Endodermal cell (in vitro differentiated cells): ENCODE measurements around the gene SLC5A4. TPM values are rescaled to one million over a fixed set of nuclear protein-coding genes. Genes with fewer than 3 reads are reported as not detected.

Source experiments
- DNase-seq: peaks from one replicate; pipeline ENCODE4 v3.0.0-alpha.2; 2017
- H3K27ac ChIP-seq: 2 replicates; pipeline ENCODE4 v1.5.1; 2013; ENCODE audit warnings: mild to moderate bottlenecking, low read depth, low read length, moderate library complexity
- H3K27me3 ChIP-seq: 2 replicates; pipeline ENCODE4 v1.6.1; 2013; ENCODE audit warnings: mild to moderate bottlenecking, low read length, moderate library complexity; ENCODE audit not compliant: insufficient read depth, control insufficient read depth, poor library complexity, severe bottlenecking
- H3K36me3 ChIP-seq: 2 replicates; pipeline ENCODE4 v1.7.0; 2013; ENCODE audit warnings: mild to moderate bottlenecking, low read length, moderate library complexity; ENCODE audit not compliant: control insufficient read depth, insufficient read depth
- H3K4me1 ChIP-seq: one replicate; pipeline ENCODE4 v1.7.0; 2013; ENCODE audit warnings: low read length; ENCODE audit not compliant: control insufficient read depth, insufficient read depth
- H3K4me3 ChIP-seq: 2 replicates; pipeline ENCODE4 v1.5.1; 2013; ENCODE audit warnings: mild to moderate bottlenecking, low read length, moderate library complexity
- H3K9ac ChIP-seq: 2 replicates; pipeline ENCODE4 v1.6.1; 2013; ENCODE audit warnings: mild to moderate bottlenecking, low read length, moderate library complexity; ENCODE audit not compliant: poor library complexity, severe bottlenecking; ENCODE audit errors: extremely low read depth
- H3K9me3 ChIP-seq: 2 replicates; pipeline ENCODE4 v1.6.1; 2013; ENCODE audit warnings: mild to moderate bottlenecking, low read length, moderate library complexity; ENCODE audit not compliant: control insufficient read depth
- H3K27ac Mint-ChIP-seq: 2 replicates; pipeline ENCODE4 v1.8.0; 2020; ENCODE audit warnings: mixed read lengths
- H3K27me3 Mint-ChIP-seq: 2 replicates; pipeline ENCODE4 v1.8.0; 2021; ENCODE audit warnings: mild to moderate bottlenecking, mixed read lengths; ENCODE audit not compliant: insufficient read depth
- H3K36me3 Mint-ChIP-seq: 2 replicates; pipeline ENCODE4 v1.8.0; 2020; ENCODE audit warnings: low read depth, mixed read lengths
- H3K4me1 Mint-ChIP-seq: 2 replicates; pipeline ENCODE4 v1.8.0; 2020; ENCODE audit warnings: mixed read lengths
- H3K4me3 Mint-ChIP-seq: 2 replicates; pipeline ENCODE4 v1.8.0; 2020; ENCODE audit warnings: mild to moderate bottlenecking, moderate library complexity, mixed read lengths
- H3K9me3 Mint-ChIP-seq: 2 replicates; pipeline ENCODE4 v1.8.0; 2020; ENCODE audit warnings: mild to moderate bottlenecking, mixed read lengths
- CTCF ChIP-seq: fragments of 200-600 bp; sonication (generic); conservative IDR thresholded peaks from 2 replicates; pipeline ENCODE4 v1.5.0; 2021; ENCODE audit warnings: antibody characterized with exemption, mild to moderate bottlenecking
- WGBS, 2 experiments: methylation state at CpG; one replicate each; pipeline versions ENCODE4 v1.1.5 to v1.1.7; 2013; ENCODE audit warnings: missing lambda C conversion rate in 2 of 2, mixed read lengths in 1 of 2; ENCODE audit not compliant: insufficient coverage in 1 of 2, insufficient read length in 1 of 2; 5-methylcytosine and 5-hydroxymethylcytosine counted together
- total RNA-seq, 2 donors: library from RNA; stranded (reverse); fragmentation: NEBNext Ultra II Directional in 1 of 2; extraction: Animal tissue kit (Norgen Biotek cat#: 25700) in 1 of 2; gene quantifications; 2 replicates in 1 of 2; 3 replicates in 1 of 2; pipeline ENCODE4 v1.2.1, GENCODE V29; 2021

SLC5A4 gene
- total RNA-seq, 2 donors from 2014 or later = not detected

- H3K27ac ChIP-seq = no peak overlapping the region
- no peak for TF ChIP-seq CTCF
- peaks cover 15% of the 10 kb centered on the region for H3K4me1 Mint-ChIP-seq
- H3K27me3 Mint-ChIP-seq = no peaks in the 10 kb centered on the region
- peaks cover 14% of the 10 kb centered on the region for H3K36me3 Mint-ChIP-seq
- no peaks in the 10 kb centered on the region for H3K36me3 ChIP-seq
- H3K9ac ChIP-seq = no peak overlapping the region
- no peaks in the 10 kb centered on the region for H3K9me3 ChIP-seq
- WGBS, 2 experiments = 100% methylated on average over 1 of the region's 1 CpG; no CpG with 5 or more reads in 1 of the 2 experiments
- H3K4me3 ChIP-seq = no peak overlapping the region
- H3K4me1 ChIP-seq = peaks cover 8% of the 10 kb centered on the region
- H3K9me3 Mint-ChIP-seq = peaks cover 4% of the 10 kb centered on the region
- H3K4me3 Mint-ChIP-seq = no peak overlapping the region
- DNase-seq = no peak
- H3K27me3 ChIP-seq = no peaks in the 10 kb centered on the region
- H3K27ac Mint-ChIP-seq = no peak overlapping the region
These were observed 5.9 kb downstream of the SLC5A4 start for GRCh38 chr22:32249231-32249630.

- no peaks in the 10 kb centered on the region for H3K9me3 ChIP-seq
- peaks cover 4% of the 10 kb centered on the region for H3K9me3 Mint-ChIP-seq
- whole genome bisulfite sequencing, 2 experiments = 91 to 100% methylated on average over 1 of the region's 1 CpG
- no peaks in the 10 kb centered on the region for H3K27me3 Mint-ChIP-seq
- peaks cover 15% of the 10 kb centered on the region for H3K4me1 Mint-ChIP-seq
- H3K4me3 ChIP-seq = peak overlapping the region; percentile 10
- peaks cover 8% of the 10 kb centered on the region for H3K4me1 ChIP-seq
- no peak for TF ChIP-seq CTCF
- peaks cover 10% of the 10 kb centered on the region for H3K36me3 Mint-ChIP-seq
- H3K27ac Mint-ChIP-seq = no peak overlapping the region
- H3K27me3 ChIP-seq = no peaks in the 10 kb centered on the region
- no peak for DNase-seq
- no peak overlapping the region for H3K27ac ChIP-seq
- no peak overlapping the region for H3K9ac ChIP-seq
- no peaks in the 10 kb centered on the region for H3K36me3 ChIP-seq
- H3K4me3 Mint-ChIP-seq = no peak overlapping the region
These were observed 6.9 kb downstream of the SLC5A4 start for GRCh38 chr22:32248276-32248675.

DNA sequence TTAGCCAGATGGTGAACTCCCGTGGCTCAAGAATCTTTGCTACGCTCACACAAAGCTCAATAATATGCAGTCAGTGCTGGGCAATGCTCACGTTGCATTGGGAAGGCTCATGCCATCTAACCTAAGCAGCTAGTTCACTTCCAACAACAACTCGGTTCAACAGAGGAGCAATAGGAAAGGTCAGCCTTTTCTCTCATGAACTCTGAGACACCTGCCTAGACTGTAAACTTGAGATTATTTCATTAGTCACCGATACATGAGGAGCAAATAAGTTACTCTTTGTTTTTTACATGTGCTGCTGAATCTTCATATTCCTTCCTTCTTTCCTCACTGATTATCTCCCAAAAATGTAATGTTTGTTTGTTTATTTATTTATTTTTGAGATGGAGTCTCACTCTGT, 9.0 kb downstream of the SLC5A4 start:
- peaks cover 8% of the 10 kb centered on the region for H3K4me1 ChIP-seq
- no peak overlapping the region for H3K4me3 Mint-ChIP-seq
- H3K4me1 Mint-ChIP-seq = peaks cover 15% of the 10 kb centered on the region
- no peak overlapping the region for H3K9ac ChIP-seq
- H3K9me3 Mint-ChIP-seq = peaks cover 4% of the 10 kb centered on the region
- no peaks in the 10 kb centered on the region for H3K27me3 Mint-ChIP-seq
- H3K36me3 Mint-ChIP-seq = peaks cover 6% of the 10 kb centered on the region
- no peaks in the 10 kb centered on the region for H3K9me3 ChIP-seq
- no peaks in the 10 kb centered on the region for H3K36me3 ChIP-seq
- H3K27ac ChIP-seq = no peak overlapping the region
- TF ChIP-seq CTCF = no peak
- no peaks in the 10 kb centered on the region for H3K27me3 ChIP-seq
- no peak overlapping the region for H3K4me3 ChIP-seq
- WGBS, 2 experiments = 90 to 97% methylated on average over 4 to 5 of the region's 5 CpGs
- no peak overlapping the region for H3K27ac Mint-ChIP-seq
- DNase-seq = no peak
